ENCODE measurements around the gene DXO. TPM values are rescaled to one million over a fixed set of nuclear protein-coding genes. Genes with fewer than 3 reads are reported as not detected.

The DXO gene
- polyA plus RNA-seq, 1 donor (not counting 4 experiments of a cell fraction or from before 2014, with no cell fraction given): 7.0 TPM

GRCh38 chr6:31952890-31953289 lies 19.0 kb downstream of the DXO start:
- Histone ChIP-seq H3K9me3 (ENCODE audit: control insufficient read depth, low read depth, low read length) (no peaks in the 10 kb centered on the region), H3K9ac (ENCODE audit: control insufficient read depth, extremely low read depth, insufficient read depth, low read length) (no peak overlapping the region), H2AFZ (ENCODE audit: control insufficient read depth, low read length) (no peak overlapping the region), H3K4me2 (ENCODE audit: control insufficient read depth, extremely low read depth, insufficient read depth, low read depth, low read length) (no peak overlapping the region), H3K4me1 (ENCODE audit: control insufficient read depth, extremely low read depth, insufficient read depth, low read length) (peaks cover 9% of the 10 kb centered on the region), H3K27ac (ENCODE audit: control insufficient read depth, insufficient read depth, low read length) (no peak overlapping the region), H4K20me1 (ENCODE audit: control insufficient read depth, extremely low read depth, insufficient read depth, low read length) (no peaks in the 10 kb centered on the region), H3K27me3 (ENCODE audit: control insufficient read depth, extremely low read depth, insufficient read depth, low read length) (no peaks in the 10 kb centered on the region), H3K79me2 (ENCODE audit: control insufficient read depth, insufficient read depth, low read length) (peaks cover 7% of the 10 kb centered on the region), H3K4me3 (ENCODE audit: control insufficient read depth in 2 of 3, extremely low read depth in 1 of 3, insufficient read depth in 2 of 3, low read depth in 1 of 3, low read length in 3 of 3) (no peak overlapping the region), H3K36me3 (ENCODE audit: control insufficient read depth in 2 of 2, extremely low read depth in 1 of 2, insufficient read depth in 2 of 2, low read length in 2 of 2) (peaks cover 29 to 47% of the 10 kb centered on the region in 2 experiments), H3K9me1 (ENCODE audit: control insufficient read depth, extremely low read depth, insufficient read depth, low read length) (no peaks in the 10 kb centered on the region)
- DNase-seq (ENCODE audit: low read depth, low spot score): no peak
- dilution Hi-C loops (cut with MboI; ENCODE audit: extremely low pct_ligation_motif_present, low sequenced_read_pairs): no loop called here
- TF ChIP-seq CTCF (optimal IDR thresholded peaks at IDR 0.05 in 1 of 3, IDR thresholded peaks at IDR 0.05 in 1 of 3, conservative IDR thresholded peaks at IDR 0.05 in 1 of 3; ENCODE audit: extremely low read depth in 1 of 3, insufficient read depth in 2 of 3, low read length in 3 of 3): no peak
- no peak for TF ChIP-seq EZH2 (IDR thresholded peaks at IDR 0.05; ENCODE audit: low read length)
- no peak for FAIRE-seq

GRCh38 chr6:31952140-31952805 lies 19.7 kb downstream of the DXO start:
- Histone ChIP-seq H4K20me1 (ENCODE audit: control insufficient read depth, extremely low read depth, insufficient read depth, low read length) (no peaks in the 10 kb centered on the region), H2AFZ (ENCODE audit: control insufficient read depth, low read length) (no peak overlapping the region), H3K27me3 (ENCODE audit: control insufficient read depth, extremely low read depth, insufficient read depth, low read length) (no peaks in the 10 kb centered on the region), H3K9ac (ENCODE audit: control insufficient read depth, extremely low read depth, insufficient read depth, low read length) (no peak overlapping the region), H3K36me3 (ENCODE audit: control insufficient read depth in 2 of 2, extremely low read depth in 1 of 2, insufficient read depth in 2 of 2, low read length in 2 of 2) (peaks cover 29 to 47% of the 10 kb centered on the region in 2 experiments), H3K27ac (ENCODE audit: control insufficient read depth, insufficient read depth, low read length) (no peak overlapping the region), H3K4me2 (ENCODE audit: control insufficient read depth, extremely low read depth, insufficient read depth, low read depth, low read length) (no peak overlapping the region), H3K9me3 (ENCODE audit: control insufficient read depth, low read depth, low read length) (no peaks in the 10 kb centered on the region), H3K4me3 (ENCODE audit: control insufficient read depth in 2 of 3, extremely low read depth in 1 of 3, insufficient read depth in 2 of 3, low read depth in 1 of 3, low read length in 3 of 3) (no peak overlapping the region), H3K79me2 (ENCODE audit: control insufficient read depth, insufficient read depth, low read length) (peaks cover 3% of the 10 kb centered on the region), H3K9me1 (ENCODE audit: control insufficient read depth, extremely low read depth, insufficient read depth, low read length) (no peaks in the 10 kb centered on the region), H3K4me1 (ENCODE audit: control insufficient read depth, extremely low read depth, insufficient read depth, low read length) (peaks cover 5% of the 10 kb centered on the region)
- FAIRE-seq (peak; percentile 13), DNase-seq (ENCODE audit: low read depth, low spot score) (no peak)
- TF ChIP-seq EZH2 (IDR thresholded peaks at IDR 0.05; ENCODE audit: low read length) (no peak), CTCF (optimal IDR thresholded peaks at IDR 0.05 in 1 of 3, IDR thresholded peaks at IDR 0.05 in 1 of 3, conservative IDR thresholded peaks at IDR 0.05 in 1 of 3; ENCODE audit: extremely low read depth in 1 of 3, insufficient read depth in 2 of 3, low read length in 3 of 3) (peak in 2 of 3 experiments; percentile 75 to 76)
- dilution Hi-C loops (cut with MboI; ENCODE audit: extremely low pct_ligation_motif_present, low sequenced_read_pairs): no loop called here

Data from keratinocyte (primary cell).